Upper lobe of left lung (tissue), 4 donors: Measurements from ENCODE around the gene ACP6.

ENCODE experiments used
- CTCF ChIP-seq, 6 experiments: fragments of 450-650 bp in 4 of 6; fragments of 200-600 bp in 2 of 6; sonication (generic) in 2 of 6; IDR thresholded peaks; one replicate each; pipeline ENCODE4 v1.5.1; 2016 to 2019; ENCODE audit warnings: antibody characterized with exemption in 6 of 6
- POLR2A ChIP-seq, 4 donors: fragments of 450-650 bp; IDR thresholded peaks; one replicate each; pipeline ENCODE4 v1.5.1; 2016 to 2017; ENCODE audit warnings: antibody characterized with exemption in 4 of 4, mild to moderate bottlenecking in 2 of 4

- TF ChIP-seq CTCF (IDR thresholded peaks at IDR 0.05) (no peak), POLR2A (IDR thresholded peaks at IDR 0.05) (no peak)
Observed at GRCh38 chr1:147598621-147599361, 71.5 kb downstream of the ACP6 start.
